AG04450 (cell line): ENCODE measurements around the gene NFIC. TPM values are rescaled to one million over a fixed set of nuclear protein-coding genes. Genes with fewer than 3 reads are reported as not detected.

Experiments used
- CTCF ChIA-PET: fragments of 300-600, 350-600 bp; formaldehyde crosslinking; extraction: SDS; loops from one replicate; lab custom pipeline; 2022; ENCODE audit warnings: antibody characterized with exemption, inconsistent platforms; lab: Charles Lee
- POLR2A ChIA-PET: fragments of 350-600 bp; formaldehyde crosslinking; extraction: SDS; loops from one replicate; lab custom pipeline; 2021; ENCODE audit warnings: antibody characterized with exemption, inconsistent platforms; lab: Yijun Ruan, JAX
- DNase-seq: peaks from one replicate; pipeline ENCODE4 v3.0.0-alpha.2; 2011; ENCODE audit warnings: low read depth, low spot score
- H3K27ac ChIP-seq: one replicate; pipeline ENCODE4 v1.5.1; 2012; ENCODE audit warnings: low read depth, low read length, control low read depth
- H3K27me3 ChIP-seq: one replicate; pipeline ENCODE4 v1.6.0; 2012; ENCODE audit warnings: low read length; ENCODE audit not compliant: control insufficient read depth, insufficient read depth
- H3K4me3 ChIP-seq: 2 replicates; pipeline ENCODE4 v1.5.1; 2011; ENCODE audit warnings: mild to moderate bottlenecking, low read depth, low read length, control low read depth
- H3K9me3 ChIP-seq: 2 replicates; pipeline ENCODE4 v1.5.1; 2012; ENCODE audit warnings: low read length; ENCODE audit not compliant: control insufficient read depth, insufficient read depth
- CTCF ChIP-seq: IDR thresholded peaks from 2 replicates; pipeline ENCODE4 v1.5.1; 2011; ENCODE audit warnings: low read depth, low read length, control low read depth, inconsistent platforms
- polyA plus RNA-seq: library from polyadenylated mRNA; depleted of rRNA; stranded (reverse); fragments of >200 nt; gene quantifications from 2 replicates; pipeline ENCODE4 v1.2.3, GENCODE V29; 2011

The NFIC gene
- polyA plus RNA-seq, 1 experiment, result 3.9 TPM

GRCh38 chr19:3440082-3440481 lies 73.7 kb downstream of the NFIC start:
- no peaks in the 10 kb centered on the region for H3K27me3 ChIP-seq
- CTCF ChIA-PET, result interaction anchor here (1.1 kb wide), 1 partner anchor 45 kb away, joined by 8 read pairs; no protein-coding TSS in a partner anchor
- no peak for DNase-seq
- H3K4me3 ChIP-seq, result no peak overlapping the region
- peak; percentile 34 for TF ChIP-seq CTCF
- H3K27ac ChIP-seq, result no peak overlapping the region
- POLR2A ChIA-PET, result interaction anchor here (0.6 kb wide), 1 partner anchor 73 kb away, joined by 4 read pairs; no protein-coding TSS in a partner anchor
- no peaks in the 10 kb centered on the region; the same call in 1 of the 2 replicates for H3K9me3 ChIP-seq

GRCh38 chr19:3441089-3441985 lies 75.0 kb downstream of the NFIC start:
- no peak for TF ChIP-seq CTCF
- ChIA-PET CTCF (interaction anchor here (0.6 to 0.7 kb wide), 2 partner anchors 56 to 91 kb away, joined by 3 read pairs; no protein-coding TSS in a partner anchor), POLR2A (no interaction called here)
- Histone ChIP-seq H3K9me3 (no peaks in the 10 kb centered on the region; the same call in 1 of the 2 replicates), H3K27ac (peak overlapping the region; percentile 11), H3K27me3 (no peaks in the 10 kb centered on the region), H3K4me3 (no peak overlapping the region)
- no peak for DNase-seq

GRCh38 chr19:3441986-3442329 lies 75.6 kb downstream of the NFIC start:
- no peaks in the 10 kb centered on the region; the same call in 1 of the 2 replicates for H3K9me3 ChIP-seq
- CTCF ChIA-PET, result interaction anchor here (0.6 to 0.7 kb wide), 2 partner anchors 55 to 92 kb away, joined by 3 read pairs; no protein-coding TSS in a partner anchor
- no peaks in the 10 kb centered on the region for H3K27me3 ChIP-seq
- peak overlapping the region; percentile 11 for H3K27ac ChIP-seq
- no peak for TF ChIP-seq CTCF
- no peak for DNase-seq
- no peak overlapping the region for H3K4me3 ChIP-seq
- POLR2A ChIA-PET, result no interaction called here

GRCh38 chr19:3442487-3443071 lies 76.2 kb downstream of the NFIC start:
- Histone ChIP-seq H3K27me3 (no peaks in the 10 kb centered on the region), H3K4me3 (no peak overlapping the region), H3K9me3 (no peaks in the 10 kb centered on the region; the same call in 1 of the 2 replicates), H3K27ac (no peak overlapping the region)
- no peak for DNase-seq
- ChIA-PET POLR2A (no interaction called here), CTCF (interaction anchor here (0.7 to 1.1 kb wide), 2 partner anchors 26 to 116 kb away, joined by 4 to 8 read pairs; no protein-coding TSS in a partner anchor)
- no peak for TF ChIP-seq CTCF
